Epithelial cell of proximal tubule (primary cell): ENCODE measurements around the gene UMAD1. TPM values are rescaled to one million over a fixed set of nuclear protein-coding genes. Genes with fewer than 3 reads are reported as not detected.

Source experiments
- DNase-seq: peaks from one replicate; pipeline ENCODE4 v3.0.0-alpha.2; 2011; ENCODE audit warnings: low read depth
- H3K4me3 ChIP-seq: 2 replicates; pipeline ENCODE4 v1.5.1; 2011; ENCODE audit warnings: low read depth, mild to moderate bottlenecking, low read length
- CTCF ChIP-seq: conservative IDR thresholded peaks from 2 replicates; pipeline ENCODE4 v1.5.1; 2012; ENCODE audit warnings: low read depth, mild to moderate bottlenecking, low read length
- total RNA-seq: library from RNA; depleted of rRNA; stranded (reverse); fragments of >200 nt; gene quantifications from 2 replicates; pipeline ENCODE4 v1.2.3, GENCODE V29; 2015

UMAD1 gene
- total RNA-seq, 1 donor from 2014 or later: 9.7 TPM

- DNase-seq: no peak
- no peak overlapping the region for H3K4me3 ChIP-seq
- TF ChIP-seq CTCF: no peak
These were observed 97.6 kb downstream of the UMAD1 start for GRCh38 chr7:7738177-7738576.

GRCh38 chr7:7738622-7739021 is 98.1 kb downstream of the UMAD1 start:
- no peak for DNase-seq
- TF ChIP-seq CTCF: no peak
- no peak overlapping the region for H3K4me3 ChIP-seq

GRCh38 chr7:7739204-7740036 is 98.9 kb downstream of the UMAD1 start:
- no peak for TF ChIP-seq CTCF
- DNase-seq: no peak
- no peak overlapping the region for H3K4me3 ChIP-seq

- DNase-seq: no peak
- TF ChIP-seq CTCF: no peak
- H3K4me3 ChIP-seq: no peak overlapping the region
These were observed 99.4 kb downstream of the UMAD1 start for GRCh38 chr7:7740037-7740355.

- no peak for TF ChIP-seq CTCF
- DNase-seq: no peak
- no peak overlapping the region for H3K4me3 ChIP-seq
These were observed 101.7 kb downstream of the UMAD1 start for GRCh38 chr7:7742223-7742622.

- no peak overlapping the region for H3K4me3 ChIP-seq
- DNase-seq: no peak
- no peak for TF ChIP-seq CTCF
These were observed 104.7 kb downstream of the UMAD1 start for GRCh38 chr7:7745258-7745657.

- H3K4me3 ChIP-seq: no peak overlapping the region
- no peak for DNase-seq
- TF ChIP-seq CTCF: no peak
These were observed 105.4 kb downstream of the UMAD1 start for GRCh38 chr7:7745966-7746365.
